Lower leg skin (tissue), 3 donors: ENCODE results near the gene ECE2.

Experiments
- POLR2A ChIP-seq, 2 donors: fragments of 450-650 bp; IDR thresholded peaks; one replicate each; pipeline ENCODE4 v1.6.1; 2016 to 2017; ENCODE audit warnings: antibody characterized with exemption in 2 of 2, mild to moderate bottlenecking in 1 of 2, moderate library complexity in 1 of 2
- TF ChIP-seq, protein P1 (sequence below), 3 donors: fragments of 450-650 bp; IDR thresholded peaks; one replicate each; pipeline ENCODE4 v1.5.1; 2016; ENCODE audit warnings: antibody characterized with exemption in 3 of 3, mild to moderate bottlenecking in 3 of 3, moderate library complexity in 2 of 3

DNA sequence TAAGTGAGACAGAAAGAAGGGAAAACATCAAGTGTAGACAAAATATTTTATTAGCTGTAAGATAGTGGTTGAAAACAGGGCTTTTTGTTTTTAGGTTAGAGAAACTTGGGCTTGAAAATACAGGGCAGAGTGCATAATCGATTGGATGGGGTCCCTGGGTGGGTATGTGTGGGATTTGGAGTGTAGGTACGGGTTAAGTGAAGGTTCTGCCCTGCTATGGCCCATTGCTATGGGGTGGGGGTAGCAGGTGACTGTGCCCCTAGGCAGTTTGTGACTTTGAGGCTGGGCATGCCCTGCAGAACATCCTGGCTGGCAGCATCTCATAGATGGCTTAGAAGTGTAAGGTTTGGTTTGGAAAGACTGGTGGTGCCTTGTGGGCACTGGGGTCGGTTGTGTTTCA is 57.9 kb downstream of the ECE2 start:
- TF ChIP-seq, protein P1, sequence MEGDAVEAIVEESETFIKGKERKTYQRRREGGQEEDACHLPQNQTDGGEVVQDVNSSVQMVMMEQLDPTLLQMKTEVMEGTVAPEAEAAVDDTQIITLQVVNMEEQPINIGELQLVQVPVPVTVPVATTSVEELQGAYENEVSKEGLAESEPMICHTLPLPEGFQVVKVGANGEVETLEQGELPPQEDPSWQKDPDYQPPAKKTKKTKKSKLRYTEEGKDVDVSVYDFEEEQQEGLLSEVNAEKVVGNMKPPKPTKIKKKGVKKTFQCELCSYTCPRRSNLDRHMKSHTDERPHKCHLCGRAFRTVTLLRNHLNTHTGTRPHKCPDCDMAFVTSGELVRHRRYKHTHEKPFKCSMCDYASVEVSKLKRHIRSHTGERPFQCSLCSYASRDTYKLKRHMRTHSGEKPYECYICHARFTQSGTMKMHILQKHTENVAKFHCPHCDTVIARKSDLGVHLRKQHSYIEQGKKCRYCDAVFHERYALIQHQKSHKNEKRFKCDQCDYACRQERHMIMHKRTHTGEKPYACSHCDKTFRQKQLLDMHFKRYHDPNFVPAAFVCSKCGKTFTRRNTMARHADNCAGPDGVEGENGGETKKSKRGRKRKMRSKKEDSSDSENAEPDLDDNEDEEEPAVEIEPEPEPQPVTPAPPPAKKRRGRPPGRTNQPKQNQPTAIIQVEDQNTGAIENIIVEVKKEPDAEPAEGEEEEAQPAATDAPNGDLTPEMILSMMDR (IDR thresholded peaks at IDR 0.05) = no peak
- TF ChIP-seq POLR2A (IDR thresholded peaks at IDR 0.05) = no peak
